ENCODE data around the gene EPHA10. TPM values are rescaled to one million over a fixed set of nuclear protein-coding genes. Genes with fewer than 3 reads are reported as not detected.

EPHA10 gene
- total RNA-seq, 1 experiment from 2014 or later = 1.0 TPM

DNA sequence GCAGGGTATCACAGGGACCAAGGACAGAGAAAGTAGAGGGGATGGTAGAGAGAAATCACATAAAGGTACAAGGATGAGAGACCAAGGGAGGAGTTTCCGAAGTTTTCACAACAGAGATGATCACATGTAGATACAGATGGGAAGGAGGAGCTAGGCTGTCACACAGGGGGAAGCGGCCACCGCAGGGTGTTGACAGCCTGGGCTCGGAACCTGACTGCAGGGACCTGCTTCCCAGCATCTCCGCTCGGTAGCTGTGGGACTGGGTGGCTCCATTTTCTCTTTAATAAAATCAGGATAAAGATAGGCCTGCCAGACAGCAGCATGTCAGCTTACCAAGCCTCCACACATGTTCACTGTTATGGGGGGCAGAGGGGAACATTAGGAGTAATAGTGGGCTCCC lies 40.3 kb downstream of the EPHA10 start:
- TF ChIP-seq, protein P1, sequence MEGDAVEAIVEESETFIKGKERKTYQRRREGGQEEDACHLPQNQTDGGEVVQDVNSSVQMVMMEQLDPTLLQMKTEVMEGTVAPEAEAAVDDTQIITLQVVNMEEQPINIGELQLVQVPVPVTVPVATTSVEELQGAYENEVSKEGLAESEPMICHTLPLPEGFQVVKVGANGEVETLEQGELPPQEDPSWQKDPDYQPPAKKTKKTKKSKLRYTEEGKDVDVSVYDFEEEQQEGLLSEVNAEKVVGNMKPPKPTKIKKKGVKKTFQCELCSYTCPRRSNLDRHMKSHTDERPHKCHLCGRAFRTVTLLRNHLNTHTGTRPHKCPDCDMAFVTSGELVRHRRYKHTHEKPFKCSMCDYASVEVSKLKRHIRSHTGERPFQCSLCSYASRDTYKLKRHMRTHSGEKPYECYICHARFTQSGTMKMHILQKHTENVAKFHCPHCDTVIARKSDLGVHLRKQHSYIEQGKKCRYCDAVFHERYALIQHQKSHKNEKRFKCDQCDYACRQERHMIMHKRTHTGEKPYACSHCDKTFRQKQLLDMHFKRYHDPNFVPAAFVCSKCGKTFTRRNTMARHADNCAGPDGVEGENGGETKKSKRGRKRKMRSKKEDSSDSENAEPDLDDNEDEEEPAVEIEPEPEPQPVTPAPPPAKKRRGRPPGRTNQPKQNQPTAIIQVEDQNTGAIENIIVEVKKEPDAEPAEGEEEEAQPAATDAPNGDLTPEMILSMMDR (IDR thresholded peaks at IDR 0.05; ENCODE audit: unreplicated experiment) = no peak
- CTCF ChIA-PET = interaction anchor here (0.6 kb wide), 1 partner anchor 1208 kb away, joined by 3 read pairs; no protein-coding TSS in a partner anchor
- Mint-ChIP-seq H3K4me3 (ENCODE audit: unreplicated experiment) (no peak overlapping the region), H3K36me3 (ENCODE audit: insufficient read depth, unreplicated experiment) (no peaks in the 10 kb centered on the region), H3K4me1 (ENCODE audit: insufficient read depth, unreplicated experiment) (no peaks in the 10 kb centered on the region), H3K27me3 (ENCODE audit: insufficient read depth, unreplicated experiment) (peaks cover 49% of the 10 kb centered on the region), H3K9me3 (ENCODE audit: unreplicated experiment) (no peaks in the 10 kb centered on the region), H3K27ac (ENCODE audit: low read depth, unreplicated experiment) (no peak overlapping the region)
- intact Hi-C loops (cut with micrococcal nuclease) = no loop called here
- no TSS peak for BruUV-seq (replicated peaks)
- POLR2A ChIA-PET = interaction anchor here (0.6 kb wide), 1 partner anchor 1307 kb away, joined by 3 read pairs; no protein-coding TSS in a partner anchor
- DNase-seq (ENCODE audit: unreplicated experiment) = no peak

DNA sequence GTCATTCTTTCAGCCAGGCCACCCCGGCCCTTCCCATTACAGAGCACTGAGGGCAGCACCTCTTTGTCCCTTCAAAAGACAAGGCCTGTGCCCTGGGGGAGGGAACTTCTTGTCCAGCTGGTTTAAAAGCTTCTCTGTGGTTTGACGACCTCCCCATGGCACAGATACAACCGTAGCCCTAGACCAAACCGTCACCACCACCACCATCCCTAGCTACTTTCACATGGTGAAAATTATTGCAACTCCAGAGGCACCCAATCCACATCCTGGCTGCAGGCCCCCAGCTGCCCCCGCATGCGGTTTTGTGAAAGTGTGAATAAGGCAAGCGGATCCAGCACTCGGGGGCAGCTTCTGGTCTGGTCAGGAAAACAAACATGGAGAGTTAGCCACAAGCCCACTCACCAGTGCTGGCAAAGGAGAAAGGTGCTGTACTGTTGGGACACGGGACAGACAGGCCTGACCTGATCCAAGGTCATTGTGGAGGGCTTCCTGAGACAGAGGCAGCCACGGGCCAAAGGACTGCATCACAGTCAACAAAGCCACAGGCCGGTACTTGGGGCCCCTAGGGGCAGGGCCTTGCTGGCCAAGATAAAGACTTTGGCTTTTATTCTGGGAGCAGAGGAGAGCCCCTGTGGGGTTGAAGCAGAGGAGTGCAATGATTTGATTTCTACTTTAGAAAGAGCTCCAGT lies 41.4 kb downstream of the EPHA10 start:
- Mint-ChIP-seq H3K4me3 (ENCODE audit: unreplicated experiment) (no peak overlapping the region), H3K9me3 (ENCODE audit: unreplicated experiment) (no peaks in the 10 kb centered on the region), H3K27ac (ENCODE audit: low read depth, unreplicated experiment) (no peak overlapping the region), H3K4me1 (ENCODE audit: insufficient read depth, unreplicated experiment) (no peaks in the 10 kb centered on the region), H3K27me3 (ENCODE audit: insufficient read depth, unreplicated experiment) (peaks cover 42% of the 10 kb centered on the region), H3K36me3 (ENCODE audit: insufficient read depth, unreplicated experiment) (no peaks in the 10 kb centered on the region)
- TF ChIP-seq, protein P1 (IDR thresholded peaks at IDR 0.05; ENCODE audit: unreplicated experiment) = no peak
- BruUV-seq (replicated peaks) = no TSS peak
- intact Hi-C loops (cut with micrococcal nuclease) = no loop called here
- POLR2A ChIA-PET = interaction anchor here (0.7 kb wide), 1 partner anchor 479 kb away, joined by 3 read pairs; no protein-coding TSS in a partner anchor
- DNase-seq (ENCODE audit: unreplicated experiment) = no peak
- CTCF ChIA-PET = no interaction called here

DNA sequence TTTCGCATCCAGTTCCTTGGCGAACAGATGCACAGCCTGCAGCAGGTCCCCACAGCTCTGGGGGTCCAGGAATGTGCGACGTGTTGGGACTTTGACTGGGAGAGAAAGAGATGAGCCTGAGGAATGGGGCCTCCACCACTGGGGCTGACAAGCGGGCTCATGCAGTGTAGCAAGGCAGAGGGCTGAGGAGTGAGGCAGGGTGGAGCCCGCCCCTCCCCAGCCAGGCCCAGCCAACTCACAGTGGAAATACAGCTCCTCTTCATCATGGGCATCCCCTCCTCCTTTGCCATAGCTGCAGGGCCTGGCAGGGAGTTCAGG lies 41.9 kb downstream of the EPHA10 start:
- Mint-ChIP-seq H3K36me3 (ENCODE audit: insufficient read depth, unreplicated experiment) (no peaks in the 10 kb centered on the region), H3K27me3 (ENCODE audit: insufficient read depth, unreplicated experiment) (peaks cover 37% of the 10 kb centered on the region), H3K27ac (ENCODE audit: low read depth, unreplicated experiment) (no peak overlapping the region), H3K4me1 (ENCODE audit: insufficient read depth, unreplicated experiment) (no peaks in the 10 kb centered on the region), H3K4me3 (ENCODE audit: unreplicated experiment) (no peak overlapping the region), H3K9me3 (ENCODE audit: unreplicated experiment) (no peaks in the 10 kb centered on the region)
- TF ChIP-seq, protein P1 (IDR thresholded peaks at IDR 0.05; ENCODE audit: unreplicated experiment) = no peak
- BruUV-seq (replicated peaks) = no TSS peak
- no peak for DNase-seq (ENCODE audit: unreplicated experiment)
- intact Hi-C loops (cut with micrococcal nuclease) = no loop called here
- POLR2A ChIA-PET = no interaction called here
- CTCF ChIA-PET = interaction anchor here (0.6 kb wide), 1 partner anchor 196 kb away, joined by 3 read pairs; no protein-coding TSS in a partner anchor

DNA sequence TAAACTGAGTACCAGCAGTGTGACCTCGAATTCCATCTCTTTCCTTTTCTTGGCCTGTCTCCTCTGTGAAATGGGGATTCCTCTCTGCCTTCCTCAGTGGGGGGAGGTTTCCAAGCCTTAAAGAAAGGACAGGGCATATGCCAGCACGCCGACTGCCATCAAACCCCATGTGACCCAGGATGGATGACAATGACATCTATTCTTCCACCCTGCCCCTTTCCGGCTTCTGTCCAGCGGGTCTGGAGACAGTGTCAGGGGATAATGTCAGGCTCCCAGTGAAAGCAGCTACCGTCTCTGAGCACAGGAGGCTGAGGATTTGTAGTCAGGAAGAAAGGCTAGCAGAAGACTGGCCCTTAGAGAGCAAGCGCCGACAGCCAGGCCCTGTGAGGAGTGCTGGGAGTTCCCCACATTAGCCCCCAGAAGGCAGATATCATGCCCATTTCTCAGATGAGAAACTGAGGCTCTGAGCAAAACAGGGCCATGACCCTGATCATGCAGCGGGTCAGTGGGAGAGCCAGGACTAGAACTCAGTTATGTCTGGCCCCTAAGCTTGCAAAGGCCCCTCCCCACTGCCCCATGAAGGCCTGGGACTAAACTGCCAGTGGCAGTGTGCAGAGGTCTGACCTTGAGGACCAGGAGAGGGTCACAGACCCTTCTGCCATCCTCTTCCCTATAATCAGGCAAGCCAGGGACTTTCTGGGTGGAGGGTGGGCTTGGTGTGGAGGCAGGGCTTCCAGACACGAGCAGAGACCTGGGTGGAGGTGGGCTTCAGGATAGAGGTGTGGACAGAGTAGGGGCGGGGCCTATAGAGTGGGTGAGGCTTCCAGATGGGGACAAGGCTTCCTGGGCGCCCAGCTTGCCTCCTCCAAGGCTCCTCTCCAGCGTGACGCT lies 42.5 kb downstream of the EPHA10 start:
- no TSS peak for BruUV-seq (replicated peaks)
- H3K4me1 Mint-ChIP-seq (ENCODE audit: insufficient read depth, unreplicated experiment) = no peaks in the 10 kb centered on the region
- no peak for DNase-seq (ENCODE audit: unreplicated experiment)
- intact Hi-C loops (cut with micrococcal nuclease) = no loop called here
- TF ChIP-seq, protein P1 (IDR thresholded peaks at IDR 0.05; ENCODE audit: unreplicated experiment) = no peak
- H3K9me3 Mint-ChIP-seq (ENCODE audit: unreplicated experiment) = no peaks in the 10 kb centered on the region
- H3K27me3 Mint-ChIP-seq (ENCODE audit: insufficient read depth, unreplicated experiment) = peaks cover 31% of the 10 kb centered on the region
- ChIA-PET CTCF (interaction anchor here (0.6 to 0.9 kb wide), 2 partner anchors 15 to 195 kb away, joined by 3 to 4 read pairs; no protein-coding TSS in a partner anchor), POLR2A (no interaction called here)
- H3K36me3 Mint-ChIP-seq (ENCODE audit: insufficient read depth, unreplicated experiment) = no peaks in the 10 kb centered on the region
- H3K4me3 Mint-ChIP-seq (ENCODE audit: unreplicated experiment) = no peak overlapping the region
- H3K27ac Mint-ChIP-seq (ENCODE audit: low read depth, unreplicated experiment) = no peak overlapping the region
